Heart left ventricle (tissue), 16 donors: ENCODE results near the gene CCDC92. TPM values are rescaled to one million over a fixed set of nuclear protein-coding genes. Genes with fewer than 3 reads are reported as not detected.
A peak's percentile ranks its signal among the peaks of the same experiment; 100 is the strongest.

Experiments used
- ATAC-seq, 4 donors: fragments of 200-7000 bp; cut with Tn5 transposase; one replicate each; pipeline ENCODE4 v1.9.1; 2020 to 2022; ENCODE audit warnings: moderate library complexity in 4 of 4, mild to moderate bottlenecking in 3 of 4, moderate number of reproducible peaks in 1 of 4
- DNase-seq, 5 donors: peaks; one replicate each; pipeline ENCODE4 v3.0.0-alpha.2; 2020
- H3K27ac ChIP-seq, 12 donors: fragments of 200-600 bp; sonication (generic) in 4 of 12; one replicate each; pipeline versions ENCODE4 v1.5.0 to v1.8.0; 2016 to 2022; ENCODE audit warnings: mild to moderate bottlenecking in 2 of 12
- H3K27me3 ChIP-seq, 9 donors: fragments of 200-600 bp; sonication (generic) in 2 of 9; one replicate each; pipeline versions ENCODE4 v1.5.1 to v1.8.0; 2016 to 2022; ENCODE audit warnings: mild to moderate bottlenecking in 3 of 9
- H3K36me3 ChIP-seq, 9 donors: fragments of 200-600 bp; sonication (generic) in 2 of 9; one replicate each; pipeline versions ENCODE4 v1.5.0 to v1.8.0; 2018 to 2022; ENCODE audit warnings: mild to moderate bottlenecking in 2 of 9
- H3K4me1 ChIP-seq, 12 donors: fragments of 200-600 bp; sonication (generic) in 4 of 12; one replicate each; pipeline versions ENCODE4 v1.5.0 to v1.8.0; 2016 to 2022; ENCODE audit warnings: mild to moderate bottlenecking in 3 of 12
- H3K4me3 ChIP-seq, 12 donors: fragments of 200-600 bp; sonication (generic) in 4 of 12; one replicate each; pipeline versions ENCODE4 v1.5.0 to v1.8.0; 2017 to 2022; ENCODE audit warnings: mild to moderate bottlenecking in 9 of 12, moderate library complexity in 4 of 12
- H3K9me3 ChIP-seq, 12 donors: fragments of 200-600 bp; sonication (generic) in 4 of 12; one replicate each; pipeline versions ENCODE4 v1.5.0 to v1.8.0; 2016 to 2022; ENCODE audit warnings: mild to moderate bottlenecking in 1 of 12
- CTCF ChIP-seq, 12 donors: fragments of 200-600 bp; sonication (generic) in 4 of 12; IDR thresholded peaks; one replicate each; pipeline versions ENCODE4 v1.5.0 to v1.8.0; 2018 to 2022; ENCODE audit warnings: antibody characterized with exemption in 12 of 12, mild to moderate bottlenecking in 5 of 12
- POLR2A ChIP-seq, 2 donors: fragments of 450-650 bp; IDR thresholded peaks; one replicate each; pipeline ENCODE4 v1.6.1; 2017; ENCODE audit warnings: antibody characterized with exemption in 2 of 2, mild to moderate bottlenecking in 2 of 2, moderate library complexity in 2 of 2
- WGBS, 4 donors: extraction: QIAGEN DNeasy Blood & Tissue Kit in 2 of 4; methylation state at CpG; one replicate each; pipeline versions ENCODE4 v1.1.5 to v1.1.7; 2013 to 2018; 5-methylcytosine and 5-hydroxymethylcytosine counted together
- intact Hi-C, 10 donors: fragments of 100-400 bp; cut with DNase I; formaldehyde crosslinking; loops; one replicate each; pipeline versions ENCODE4 v1.11.1 to v1.14.2; 2022
- polyA plus RNA-seq, 2 donors: library from polyadenylated mRNA; stranded (reverse); fragments of 200-250 nt; gene quantifications; one replicate each; pipeline ENCODE4 v1.2.3, GENCODE V29; 2013
- total RNA-seq, 9 donors: library from RNA; depleted of rRNA in 2 of 9; stranded (reverse); fragments of >200 nt in 2 of 9; fragmentation: NEBNext Ultra II Directional in 3 of 9; extraction: Animal tissue kit (Norgen Biotek cat#: 25700) in 3 of 9; gene quantifications; one replicate each; pipeline versions ENCODE4 v1.1.0 to v1.2.4, GENCODE V29; 2016 to 2023
- donor health status: ischemic (EF 13 %, LVEDD 7.1; RV severe dilation, severe dysfunction).
- donor health status: healthy with polysubstance abuse.
- donor health status: DM: no; HTN: yes; CAD: no.
- donor health status: DM: no; HTN: no; CAD: no.
- donor health status: ischemic (EF 25% LVEDD 6.9; RV normal size, moderate dysfunction).
- donor health status: ischemic (EF 25% LVEDD 5.7; RV mildly dilated, moderate dysfunction).
- donor health status: healthy.
- donor health status: DM: yes; HTN: yes; CAD: no.
- donor health status: ischemic (EF 35%, LVEDD 5.7; RV mildly dilated, moderate dysfunction).
- donor health status: nonischemic (EF 11% LVEDD 7.7; RV severe dilation, severe dysfunction).
- donor health status: DM: yes; HTN: yes; CAD: no.
- donor health status: PGD.
- donor health status: ischemic (EF 29% LVEDD 5.4; RV normal size, mild dysfunction).
- donor health status: nonischemic (EF 23%, LVEDD 6.1; RV moderate dilation, normal function).

The CCDC92 gene
- total and polyA plus RNA-seq, 11 donors, result 37.8 to 86.1 (median 58.1) TPM

DNA sequence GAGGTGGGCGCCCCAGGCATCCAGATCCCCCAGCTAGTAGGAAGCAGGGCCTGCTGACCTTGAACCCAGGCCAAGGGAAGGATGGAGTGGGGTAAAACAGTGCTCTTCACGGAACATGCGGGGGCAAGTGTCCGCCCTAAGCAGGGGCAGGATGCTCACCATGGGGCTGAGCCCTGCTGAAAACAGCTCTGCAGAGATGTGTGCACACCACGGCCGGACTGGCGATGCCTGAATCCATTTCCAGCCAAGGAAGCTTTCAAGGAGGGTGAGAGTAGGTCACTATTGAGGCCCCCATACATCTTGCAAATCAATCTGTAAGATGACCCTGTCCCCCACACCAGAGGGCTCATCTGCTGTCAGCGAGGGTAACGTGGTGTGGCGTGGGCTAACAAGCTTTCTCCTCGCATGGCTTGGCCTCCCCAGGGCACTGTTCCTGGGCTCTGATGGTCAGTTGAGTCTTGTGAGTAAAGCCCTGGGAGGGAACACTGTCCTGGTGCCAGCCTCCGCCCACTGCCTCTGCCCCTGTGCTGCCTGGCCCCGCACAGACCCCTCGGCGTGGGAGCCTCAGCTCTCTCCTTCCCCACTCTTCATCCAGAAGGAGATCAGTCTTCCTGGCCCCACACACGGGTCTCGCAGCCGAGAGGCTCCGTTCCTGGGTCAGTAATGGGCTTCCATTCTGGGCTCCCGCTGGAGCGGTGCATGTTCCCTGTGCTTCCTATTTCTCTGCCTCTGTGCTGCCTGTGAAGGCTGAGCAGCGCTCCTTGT, 69.1 kb downstream of the CCDC92 start:
- intact Hi-C loops, result loop anchor here in 7 of 10 donors (2.0 to 10.0 kb wide), 7 partner anchors 67 to 871 kb away; no protein-coding TSS in a partner anchor
- TF ChIP-seq POLR2A (IDR thresholded peaks at IDR 0.05) (no peak), CTCF (IDR thresholded peaks at IDR 0.05) (no peak)
- ATAC-seq (no peak), DNase-seq (no peak)
- H3K36me3 ChIP-seq, result no peaks in the 10 kb centered on the region
- no peak overlapping the region for H3K4me3 ChIP-seq
- no peaks in the 10 kb centered on the region for H3K9me3 ChIP-seq
- H3K4me1 ChIP-seq, result peaks cover 0 to 8% (median 0%) of the 10 kb centered on the region in 12 donors
- H3K27me3 ChIP-seq, result peaks cover 0 to 12% (median 0%) of the 10 kb centered on the region in 9 donors
- H3K27ac ChIP-seq, result no peak overlapping the region
- WGBS, 4 donors, result 85 to 97% (median 88%) methylated on average over 18 to 22 of the region's 22 CpGs

- peaks cover 0 to 15% (median 0%) of the 10 kb centered on the region in 9 donors for H3K27me3 ChIP-seq
- H3K4me3 ChIP-seq, result no peak overlapping the region
- H3K4me1 ChIP-seq, result peaks cover 0 to 8% (median 0%) of the 10 kb centered on the region in 12 donors
- H3K27ac ChIP-seq, result no peak overlapping the region
- no peak for ATAC-seq
- H3K9me3 ChIP-seq, result no peaks in the 10 kb centered on the region
- TF ChIP-seq CTCF (IDR thresholded peaks at IDR 0.05), result no peak
- no peak for TF ChIP-seq POLR2A (IDR thresholded peaks at IDR 0.05)
- WGBS, 4 donors, result 91 to 96% (median 93%) methylated on average over 13 of the region's 13 CpGs
- intact Hi-C loops, result loop anchor here in 4 of 10 donors (5.0 to 10.0 kb wide), 4 partner anchors 79 to 872 kb away; no protein-coding TSS in a partner anchor
- H3K36me3 ChIP-seq, result no peaks in the 10 kb centered on the region
- no peak for DNase-seq
These were observed 69.8 kb downstream of the CCDC92 start for GRCh38 chr12:123902821-123903220.

- no peak for ATAC-seq
- Histone ChIP-seq H3K4me1 (no peaks in the 10 kb centered on the region), H3K36me3 (no peaks in the 10 kb centered on the region), H3K9me3 (no peaks in the 10 kb centered on the region), H3K27me3 (peaks cover 0 to 16% (median 0%) of the 10 kb centered on the region in 9 donors), H3K4me3 (no peak overlapping the region), H3K27ac (no peak overlapping the region)
- intact Hi-C loops, result loop anchor here in 4 of 10 donors (5.0 to 10.0 kb wide), 4 partner anchors 81 to 874 kb away; no protein-coding TSS in a partner anchor
- DNase-seq, result no peak
- 45 to 51% (median 50%) methylated on average over 9 of the region's 9 CpGs for WGBS, 4 donors
- TF ChIP-seq POLR2A (IDR thresholded peaks at IDR 0.05) (no peak), CTCF (IDR thresholded peaks at IDR 0.05) (no peak)
These were observed 71.7 kb downstream of the CCDC92 start for GRCh38 chr12:123900871-123901376.

GRCh38 chr12:123899368-123899767, 73.3 kb downstream of the CCDC92 start:
- intact Hi-C loops, result no loop called here
- H3K36me3 ChIP-seq, result no peaks in the 10 kb centered on the region
- peaks cover 0 to 16% (median 0%) of the 10 kb centered on the region in 9 donors for H3K27me3 ChIP-seq
- DNase-seq (no peak), ATAC-seq (peak in 1 of 4 donors; percentile 81)
- TF ChIP-seq POLR2A (IDR thresholded peaks at IDR 0.05) (no peak), CTCF (IDR thresholded peaks at IDR 0.05) (no peak)
- no peaks in the 10 kb centered on the region for H3K4me1 ChIP-seq
- WGBS, 4 donors, result 61 to 69% (median 64%) methylated on average over 9 of the region's 9 CpGs
- no peaks in the 10 kb centered on the region for H3K9me3 ChIP-seq
- H3K27ac ChIP-seq, result no peak overlapping the region
- H3K4me3 ChIP-seq, result no peak overlapping the region
